ENCODE results near the gene CACNB1.
"Not testable (repeated sequence)": the region's sequence is repeated elsewhere in the genome, so short reads cannot be mapped to it uniquely, and the experiment has no call there.

Gene CACNB1

DNA sequence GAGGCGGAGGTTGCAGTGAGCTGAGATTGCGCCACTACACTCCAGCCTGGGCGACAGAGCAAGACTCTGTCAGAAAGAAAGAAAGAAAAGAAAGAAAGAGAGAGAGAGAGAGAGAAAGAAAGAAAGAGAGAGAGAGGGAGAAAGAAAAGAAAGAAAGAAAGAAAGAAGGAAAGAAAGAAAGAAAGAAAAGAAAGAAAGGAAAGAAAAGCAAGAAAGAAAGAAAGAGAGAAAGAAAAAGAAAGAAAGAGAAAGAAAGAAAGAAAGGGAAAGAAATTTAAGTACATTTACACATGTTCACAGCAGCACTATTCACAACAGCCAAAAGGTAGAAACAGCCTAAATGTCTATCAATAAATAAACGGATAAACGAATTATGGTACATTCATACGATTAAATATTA, 67.9 kb downstream of the CACNB1 start:
- DNase-seq (ENCODE audit: low read depth in 2 of 3, low spot score in 2 of 3): not testable (repeated sequence)

DNA sequence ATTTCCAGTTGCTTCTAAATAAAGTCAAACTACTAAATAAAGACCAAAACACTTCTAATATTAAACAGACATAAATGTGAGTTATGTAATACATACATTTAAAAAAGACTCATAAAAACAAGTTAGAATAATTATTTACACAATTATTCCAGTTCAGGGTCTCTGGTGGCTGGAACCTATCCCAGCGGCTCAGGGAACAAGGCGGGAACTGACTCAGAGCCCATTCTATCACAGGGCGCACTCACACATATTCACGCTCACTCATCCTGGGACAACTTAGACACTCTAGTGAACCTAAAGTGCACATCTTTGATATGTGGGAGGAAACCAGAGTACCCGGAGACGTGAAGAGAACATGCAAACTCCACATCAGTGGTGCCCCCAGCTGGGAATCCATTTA, 71.0 kb downstream of the CACNB1 start:
- no peak for DNase-seq (ENCODE audit: low read depth in 2 of 3, low spot score in 2 of 3)

DNA sequence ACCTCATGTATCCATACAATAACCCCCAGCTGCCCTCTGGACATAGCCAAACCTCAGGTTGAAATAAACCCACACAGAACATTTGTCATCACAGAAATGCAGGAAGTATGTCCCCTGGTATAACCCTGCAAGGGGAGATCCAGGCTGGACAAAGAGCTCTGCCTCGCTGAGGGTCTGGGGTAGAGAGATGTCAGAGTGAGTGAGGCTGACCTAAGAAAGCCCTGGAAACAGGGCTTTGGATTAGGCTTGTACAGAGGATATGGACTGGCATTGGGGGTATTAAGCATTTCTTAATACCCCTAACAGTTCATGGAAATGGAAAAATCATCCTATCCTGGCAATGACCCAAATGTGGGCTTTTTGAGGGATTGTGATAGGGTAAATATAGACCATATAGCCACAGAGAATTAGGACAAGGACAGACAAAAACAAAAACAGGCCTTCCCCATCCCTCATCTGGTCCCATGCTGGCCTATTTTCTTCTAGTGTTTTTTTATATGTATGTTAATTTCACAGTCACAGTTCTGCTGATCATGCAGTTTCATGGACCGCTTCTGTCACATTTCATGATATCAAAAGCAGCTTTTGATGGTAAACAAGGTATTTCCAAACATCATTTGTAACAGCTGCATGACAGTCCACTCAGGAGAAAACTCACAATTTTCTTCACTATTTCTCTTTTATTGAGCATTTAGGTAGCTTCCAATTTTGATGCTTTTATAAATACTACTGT, 72.2 kb downstream of the CACNB1 start:
- DNase-seq (ENCODE audit: low read depth in 2 of 3, low spot score in 2 of 3): no peak

DNA sequence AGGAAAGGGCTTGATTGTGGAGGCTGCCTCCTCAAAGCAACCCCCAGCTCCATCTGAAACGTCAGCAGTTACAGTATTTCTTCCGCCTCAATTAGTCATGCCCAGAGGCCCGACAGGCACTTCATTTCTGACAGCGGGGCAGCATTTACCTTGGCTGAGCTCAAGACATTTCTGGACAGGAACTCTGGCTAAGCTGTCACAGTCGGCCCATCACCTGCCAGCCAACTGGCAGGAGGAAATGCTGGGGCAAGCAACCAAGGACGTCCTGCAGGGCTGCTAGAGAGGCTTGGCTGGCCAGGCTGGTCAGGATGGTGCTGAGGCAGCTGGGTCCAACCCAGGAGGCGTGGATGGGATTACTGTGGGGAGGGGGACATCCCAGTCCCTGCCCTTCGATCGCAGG, 73.8 kb downstream of the CACNB1 start:
- DNase-seq (ENCODE audit: low read depth in 2 of 3, low spot score in 2 of 3): no peak
